Skin of body (tissue), 2 donors: ENCODE measurements around the gene SNAP29. TPM values are rescaled to one million over a fixed set of nuclear protein-coding genes. Genes with fewer than 3 reads are reported as not detected.
"Not testable (repeated sequence)": the region's sequence is repeated elsewhere in the genome, so short reads cannot be mapped to it uniquely, and the experiment has no call there.

Experiments used
- DNase-seq: peaks from one replicate; lab custom pipeline; 2025; lab: John Stamatoyannopoulos, UW
- total RNA-seq: library from RNA; depleted of rRNA; stranded (reverse); fragments of >200 nt; gene quantifications from one replicate; pipeline ENCODE4 v1.2.3, GENCODE V29; 2014

Gene SNAP29
- total RNA-seq, 1 donor from 2014 or later: 6.6 TPM

DNA sequence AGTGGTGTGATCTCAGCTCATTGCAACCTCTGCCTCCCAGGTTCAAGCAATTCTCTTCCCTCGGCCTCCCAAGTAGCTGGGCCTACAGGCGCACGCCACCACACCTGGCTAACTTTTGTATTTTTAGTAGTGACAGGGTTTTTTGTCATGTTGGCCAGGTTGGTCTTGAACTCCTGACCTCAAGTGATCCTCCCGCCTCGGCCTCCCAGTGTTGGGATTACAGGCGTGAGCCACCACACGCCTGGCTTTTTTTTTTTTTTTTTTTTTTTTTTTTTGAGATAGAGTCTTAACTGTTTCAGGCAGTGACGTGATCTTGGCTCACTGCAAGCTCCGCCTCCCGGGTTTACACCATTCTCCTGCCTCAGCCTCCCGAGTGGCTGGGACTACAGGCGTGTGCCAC, 71.6 kb downstream of the SNAP29 start:
- DNase-seq: not testable (repeated sequence)

DNA sequence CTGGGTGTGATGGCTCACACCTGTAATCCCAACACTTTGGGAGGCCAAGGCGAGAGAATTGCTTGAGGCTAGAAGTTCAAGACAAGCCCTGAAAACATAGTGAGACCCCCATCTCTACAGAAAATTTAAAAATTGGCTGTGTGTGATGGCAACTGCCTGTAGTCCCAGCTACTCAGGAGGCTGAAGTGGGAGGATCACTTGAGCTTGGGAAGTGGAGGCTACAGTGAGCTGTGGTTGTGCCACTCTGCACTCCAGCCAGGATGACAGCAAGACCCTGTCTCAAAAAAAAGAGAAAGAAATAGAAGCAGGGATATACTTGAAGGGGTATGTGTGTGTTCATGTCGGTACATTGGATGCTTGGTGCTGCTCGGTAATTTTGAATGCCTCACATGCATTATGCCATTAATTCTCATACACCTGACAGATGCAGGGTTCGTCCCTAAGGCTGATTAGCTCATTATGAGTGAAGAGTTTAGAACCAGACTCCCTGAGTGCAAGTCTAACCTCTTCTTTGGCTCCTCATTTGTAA, 72.4 kb downstream of the SNAP29 start:
- DNase-seq: no peak

DNA sequence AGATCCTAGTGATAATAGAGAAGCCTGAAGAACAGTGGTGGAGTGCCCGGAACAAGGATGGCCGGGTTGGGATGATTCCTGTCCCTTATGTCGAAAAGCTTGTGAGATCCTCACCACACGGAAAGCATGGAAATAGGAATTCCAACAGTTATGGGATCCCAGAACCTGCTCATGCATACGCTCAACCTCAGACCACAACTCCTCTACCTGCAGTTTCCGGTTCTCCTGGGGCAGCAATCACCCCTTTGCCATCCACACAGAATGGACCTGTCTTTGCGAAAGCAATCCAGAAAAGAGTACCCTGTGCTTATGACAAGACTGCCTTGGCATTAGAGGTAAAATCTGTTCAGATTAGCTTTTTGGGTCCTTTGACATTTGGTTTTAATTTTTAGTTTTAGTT, 75.1 kb downstream of the SNAP29 start:
- no peak for DNase-seq

DNA sequence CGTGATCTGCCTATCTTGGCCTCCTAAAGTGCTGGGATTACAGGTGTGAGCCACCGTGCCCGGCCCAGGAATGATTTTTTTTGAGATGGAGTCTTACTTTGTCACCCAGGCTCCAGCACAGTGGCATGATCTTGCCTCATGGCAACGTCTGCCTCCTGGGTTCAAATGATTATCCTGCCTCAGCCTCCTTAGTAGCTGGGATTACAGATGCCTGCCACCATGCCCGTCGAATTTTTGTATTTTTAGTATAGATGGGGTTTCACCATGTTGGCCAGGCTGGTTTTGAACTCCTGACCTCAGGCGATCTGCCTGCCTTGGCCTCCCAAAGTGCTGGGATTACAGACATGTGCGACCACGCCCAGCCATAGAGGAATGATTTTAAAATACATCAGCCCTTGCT, 76.2 kb downstream of the SNAP29 start:
- not testable (repeated sequence) for DNase-seq

DNA sequence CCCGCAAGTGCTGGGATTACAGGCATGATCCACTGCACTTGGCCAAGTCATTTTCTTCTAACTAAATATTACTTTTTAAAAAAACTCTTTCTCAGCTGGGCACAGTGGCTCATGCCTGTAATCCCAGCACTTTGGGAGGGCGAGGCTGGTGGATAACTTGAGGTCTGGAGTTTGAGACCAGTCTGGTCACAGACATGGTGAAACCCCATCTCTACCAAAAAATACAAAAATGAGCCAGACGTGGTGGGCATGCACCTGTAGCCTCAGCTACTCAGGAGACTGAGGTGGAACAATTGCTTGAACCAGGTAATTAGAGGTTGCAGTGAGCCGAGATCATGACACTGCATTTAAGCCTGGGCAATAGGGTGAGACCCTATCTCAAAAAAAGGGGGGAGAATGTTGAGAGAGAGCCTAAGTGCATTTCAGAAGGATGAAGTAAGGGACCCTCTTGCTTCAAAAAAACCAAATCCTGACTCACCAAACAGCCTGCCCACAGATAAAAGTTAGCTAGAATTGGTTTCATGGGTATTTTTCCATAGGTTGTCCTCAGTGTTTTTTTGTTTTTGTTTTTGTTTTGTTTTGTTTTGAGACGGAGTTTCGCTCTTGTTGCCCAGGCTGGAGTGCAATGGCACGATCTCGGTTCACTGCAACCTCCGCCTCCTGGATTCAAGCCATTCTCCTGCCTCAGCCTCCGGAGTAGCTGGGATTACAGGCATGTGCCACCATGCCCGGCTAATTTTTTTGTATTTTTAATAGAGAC, 77.2 kb downstream of the SNAP29 start:
- DNase-seq: not testable (repeated sequence)

DNA sequence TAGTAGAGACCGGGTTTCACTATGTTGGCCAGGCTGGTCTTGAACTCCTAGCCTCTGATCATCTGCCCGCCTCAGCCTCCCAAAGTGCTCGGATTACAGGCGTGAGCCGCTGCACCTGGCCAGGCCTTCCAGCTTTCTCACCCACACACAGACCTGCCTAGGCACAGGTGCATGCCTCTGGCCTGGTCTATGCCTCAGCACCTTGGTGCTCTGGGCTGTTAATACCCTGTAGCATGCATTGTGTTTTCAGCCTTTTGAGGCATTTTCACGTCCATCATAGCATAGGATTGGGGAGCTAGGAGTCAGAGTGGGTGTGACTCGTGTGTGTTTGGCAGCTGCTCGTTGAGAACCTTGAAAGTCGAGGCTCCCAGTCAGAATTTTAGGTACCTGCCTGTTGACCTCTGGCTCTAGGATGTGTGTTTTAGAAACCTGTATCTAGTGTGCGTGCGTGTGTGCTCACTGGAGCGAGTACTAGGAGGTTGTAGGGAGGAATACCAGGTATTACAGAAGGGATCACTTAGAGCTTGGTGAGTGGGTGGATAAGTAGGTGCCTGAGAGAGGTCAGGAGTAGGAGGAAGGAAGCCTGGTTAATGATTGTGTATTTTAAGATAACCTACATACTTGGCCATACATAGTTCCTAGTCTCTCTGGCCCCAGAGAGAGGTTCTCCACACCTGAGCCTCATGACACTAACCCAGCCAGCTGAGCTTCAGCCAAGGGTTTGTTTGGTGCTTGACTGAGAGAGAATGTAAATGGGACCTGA, 78.4 kb downstream of the SNAP29 start:
- DNase-seq: no peak

DNA sequence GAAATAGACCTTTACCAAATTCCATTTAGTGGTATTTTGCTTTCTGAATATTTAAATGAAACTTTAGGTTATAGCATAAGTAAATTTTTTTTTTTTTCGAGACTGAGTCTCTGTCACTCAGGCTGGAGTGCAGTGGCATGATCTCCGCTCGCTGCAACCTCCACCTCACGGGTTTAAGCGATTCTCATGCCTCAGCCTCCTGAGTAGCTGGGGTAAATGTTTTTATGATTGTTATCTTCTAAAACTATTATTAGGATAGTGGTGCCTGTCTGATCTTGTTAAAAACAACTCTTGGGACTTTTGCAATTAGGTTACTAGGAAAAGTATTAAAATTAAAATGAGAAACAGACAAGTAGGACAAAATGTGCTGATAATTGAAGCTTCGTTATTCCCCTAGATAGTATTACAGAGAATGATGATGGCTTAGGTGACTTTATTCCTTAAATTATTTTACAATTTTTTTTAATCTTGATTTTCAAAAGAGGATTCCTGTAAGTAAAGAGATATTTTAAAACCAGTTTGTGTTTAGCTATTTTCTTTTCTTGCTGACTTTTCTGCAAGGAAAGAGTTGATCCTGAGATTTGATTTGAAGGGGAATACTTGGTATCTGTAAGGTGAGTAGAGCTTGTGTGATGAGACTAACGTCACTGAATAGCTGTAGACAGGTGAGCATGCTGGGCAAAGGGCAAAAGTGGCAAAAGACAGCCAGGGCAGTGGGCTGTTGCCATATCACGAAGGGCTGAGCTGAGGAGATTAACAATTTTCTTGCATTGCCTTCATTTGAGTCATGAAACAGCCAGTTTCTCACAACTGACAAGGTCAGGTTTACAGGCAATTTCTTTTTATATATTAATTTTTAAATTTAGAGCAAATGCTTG, 79.2 kb downstream of the SNAP29 start:
- no peak for DNase-seq

DNA sequence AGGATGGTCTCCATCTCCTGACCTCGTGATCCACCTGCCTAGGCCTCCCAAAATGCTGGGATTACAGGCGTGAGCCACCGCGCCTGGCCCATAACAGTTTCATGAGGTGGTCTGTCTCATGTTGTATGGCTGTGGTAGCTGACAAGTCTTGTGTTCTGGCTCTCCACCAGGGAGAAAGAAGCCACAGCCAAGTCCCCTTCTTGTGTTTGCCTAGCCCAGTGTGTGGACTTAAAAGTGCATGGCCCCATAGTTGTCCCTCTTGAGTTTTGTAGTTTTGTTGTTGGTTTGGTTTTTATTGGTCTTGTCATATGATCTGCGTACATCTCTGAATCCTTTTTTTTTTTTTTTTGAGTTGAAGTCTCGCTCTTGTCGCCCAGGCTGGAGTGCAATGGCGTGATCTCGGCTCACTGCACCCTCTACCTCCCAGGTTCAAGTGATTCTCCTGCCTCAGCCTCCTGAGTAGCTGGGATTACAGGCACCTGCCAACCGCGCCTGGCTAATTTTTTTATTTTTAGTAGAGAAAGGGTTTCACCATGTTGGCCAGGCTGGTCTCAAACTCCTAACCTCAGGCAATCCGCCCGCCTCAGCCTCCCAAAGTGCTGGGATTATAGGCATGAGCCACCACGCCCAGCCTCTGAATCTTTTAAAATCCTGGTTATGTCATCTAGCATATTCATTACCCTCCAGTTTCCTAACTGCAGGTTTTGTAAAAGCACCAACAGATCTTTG, 80.8 kb downstream of the SNAP29 start:
- DNase-seq: not testable (repeated sequence)

DNA sequence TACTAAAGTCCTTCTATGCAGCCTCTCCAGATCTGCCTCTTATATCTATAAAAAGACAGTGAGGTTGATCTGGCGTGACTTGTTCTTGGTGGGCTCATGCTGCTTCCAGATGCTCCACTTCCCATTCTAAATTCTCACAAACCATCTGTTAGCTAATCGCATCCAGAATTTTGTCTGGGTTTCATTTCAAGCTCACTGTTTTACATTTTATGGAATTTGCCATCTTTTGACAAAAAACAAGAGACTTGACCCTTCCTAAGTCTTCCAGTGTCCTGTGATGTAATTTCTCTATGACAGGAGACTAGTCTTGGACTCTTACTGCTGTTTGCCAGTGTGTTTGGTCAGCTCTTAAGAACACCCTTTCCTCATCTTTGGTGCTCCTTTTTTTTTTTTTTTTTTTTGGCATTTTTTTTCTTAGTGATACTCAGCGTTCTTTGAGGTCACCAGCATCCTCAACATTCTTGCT, 81.4 kb downstream of the SNAP29 start:
- DNase-seq: peak; percentile 90

Other genes with a start within 250 kb of the SNAP29 start
- not detected for gene SERPIND1, start 84.9 kb upstream of the SNAP29 start, total RNA-seq
- gene PI4KA, start 196 bp upstream of the SNAP29 start, total RNA-seq: 40.5 TPM
- gene CRKL, start 58.4 kb downstream of the SNAP29 start, total RNA-seq: 42.0 TPM
- 0.20 TPM for gene AIFM3, start 108.2 kb downstream of the SNAP29 start, total RNA-seq
- gene LZTR1, start 123.3 kb downstream of the SNAP29 start, total RNA-seq: 33.7 TPM
- 10.7 TPM for gene THAP7, start 143.1 kb downstream of the SNAP29 start, total RNA-seq
- gene P2RX6, start 156.2 kb downstream of the SNAP29 start, total RNA-seq: 0.59 TPM
- gene SLC7A4, start 173.6 kb downstream of the SNAP29 start, total RNA-seq: 0.69 TPM
- gene LRRC74B, start 186.9 kb downstream of the SNAP29 start, total RNA-seq: 0.20 TPM